HepG2 (cell line): ENCODE measurements around the gene SELENOM. TPM values are rescaled to one million over a fixed set of nuclear protein-coding genes. Genes with fewer than 3 reads are reported as not detected.
"Not testable (repeated sequence)": the region's sequence is repeated elsewhere in the genome, so short reads cannot be mapped to it uniquely, and the experiment has no call there.

Source experiments
- ATAC-seq: fragments of 200-7000 bp; cut with Tn5 transposase; 3 replicates; pipeline ENCODE4 v1.9.1; 2020; ENCODE audit warnings: mild to moderate bottlenecking, moderate library complexity
- BruUV-seq: library from RNA; stranded (reverse); fragments of 400-500 nt; replicated peaks from 2 replicates; lab custom pipeline; 2021; lab: Mats Ljungman, UMichigan
- CTCF ChIA-PET: fragments of 300-600 bp; formaldehyde crosslinking; extraction: SDS; loops from one replicate; lab custom pipeline; 2021; ENCODE audit warnings: low total read pairs, inconsistent platforms, low intra/inter-chr PET ratio; lab: Yijun Ruan, JAX
- POLR2A ChIA-PET: fragments of 350-600 bp; sonication (Branson Sonifier 250); formaldehyde crosslinking; loops from one replicate; lab custom pipeline; 2020; ENCODE audit warnings: antibody characterized with exemption, inconsistent platforms; lab: Yijun Ruan, JAX
- DNase-seq: peaks from one replicate; pipeline ENCODE4 v3.0.0-alpha.2; 2015; ENCODE audit warnings: low spot score
- FAIRE-seq: peaks from 3 replicates; lab custom pipeline; 2011; peaks lifted over from hg19 to GRCh38; lab: Jason Lieb, UNC
- H2AFZ ChIP-seq: one replicate; pipeline ENCODE4 v1.6.1; 2011; ENCODE audit warnings: low read length, inconsistent platforms
- H3K27ac ChIP-seq: fragments of 300-600 bp; 3 replicates; pipeline ENCODE4 v1.8.0; 2011; ENCODE audit warnings: mixed run types, mild to moderate bottlenecking, mixed read lengths, low read length, inconsistent platforms; ENCODE audit not compliant: insufficient read depth; ENCODE audit errors: extremely low read length
- H3K27me3 ChIP-seq, 2 experiments: fragments of 200-600 bp in 1 of 2; 2 replicates in 1 of 2; 3 replicates in 1 of 2; pipeline versions ENCODE4 v1.6.0 to v1.8.0; 2011; ENCODE audit warnings: low read length in 2 of 2, mild to moderate bottlenecking in 2 of 2, moderate library complexity in 2 of 2, inconsistent platforms in 1 of 2; ENCODE audit not compliant: insufficient read depth in 2 of 2, control insufficient read depth in 1 of 2
- H3K36me3 ChIP-seq, 2 experiments: fragments of 200-600 bp in 1 of 2; replicated peaks in 1 of 2; 2 replicates in 1 of 2; 3 replicates in 1 of 2; pipeline versions ENCODE4 v1.5.1 to v1.8.0; 2011; ENCODE audit warnings: low read length in 2 of 2, inconsistent platforms in 1 of 2; ENCODE audit not compliant: insufficient read depth in 2 of 2, control insufficient read depth in 1 of 2
- H3K4me1 ChIP-seq: 2 replicates; pipeline ENCODE4 v1.5.1; 2012; ENCODE audit warnings: low read length, inconsistent platforms; ENCODE audit not compliant: insufficient read depth
- H3K4me2 ChIP-seq: 2 replicates; pipeline ENCODE4 v1.6.0; 2011; ENCODE audit warnings: low read depth, low read length, inconsistent platforms
- H3K4me3 ChIP-seq, 3 experiments: fragments of 200-600 bp in 1 of 3; sonication (generic), shearing (Covaris generic) in 1 of 3; replicated peaks in 1 of 3; 2 replicates each; pipeline ENCODE4 v1.5.1; 2011 to 2016; ENCODE audit warnings: low read length in 3 of 3, inconsistent platforms in 2 of 3, low read depth in 2 of 3, mild to moderate bottlenecking in 2 of 3, control low read depth in 1 of 3, mixed read lengths in 1 of 3; ENCODE audit not compliant: insufficient read depth in 1 of 3
- H3K79me2 ChIP-seq: one replicate; pipeline ENCODE4 v1.6.1; 2011; ENCODE audit warnings: low read length, inconsistent platforms; ENCODE audit not compliant: insufficient read depth
- H3K9ac ChIP-seq: 2 replicates; pipeline ENCODE4 v1.6.0; 2011; ENCODE audit warnings: mild to moderate bottlenecking, low read depth, low read length, inconsistent platforms; ENCODE audit not compliant: insufficient read depth
- H3K9me3 ChIP-seq: 2 replicates; pipeline ENCODE4 v1.5.1; 2012; ENCODE audit warnings: mild to moderate bottlenecking, low read length
- H4K20me1 ChIP-seq: 2 replicates; pipeline ENCODE4 v1.6.0; 2011; ENCODE audit warnings: inconsistent platforms, mild to moderate bottlenecking, low read length, moderate library complexity; ENCODE audit not compliant: insufficient read depth
- SIX4 ChIP-seq: sonication (generic); formaldehyde crosslinking; IDR thresholded peaks from 2 replicates; pipeline ENCODE4 v1.4.0; 2020; ENCODE audit warnings: missing genetic modification reagents
- ZFX ChIP-seq: sonication (generic); formaldehyde crosslinking; IDR thresholded peaks from 2 replicates; pipeline ENCODE4 v1.4.0; 2020; ENCODE audit warnings: mild to moderate bottlenecking, low read depth, missing genetic modification reagents, moderate library complexity
- ZNF451 ChIP-seq: sonication (generic); formaldehyde crosslinking; IDR thresholded peaks from 2 replicates; pipeline ENCODE4 v1.5.0; 2020; ENCODE audit warnings: mild to moderate bottlenecking, missing genetic modification reagents
- WGBS: methylation state at CpG from one replicate; pipeline ENCODE4 v1.1.6; 2017; ENCODE audit warnings: low lambda C conversion rate; 5-methylcytosine and 5-hydroxymethylcytosine counted together
- in situ Hi-C: cut with HindIII; loops from 2 replicates; pipeline ENCODE4 v1.10.0; 2017; ENCODE audit warnings: low pct_unique_long_range_greater_than_20kb; ENCODE audit not compliant: extremely low pct_ligation_motif_present
- intact Hi-C: fragments of 100-400 bp; cut with micrococcal nuclease; formaldehyde crosslinking; loops from one replicate; pipeline ENCODE4 v1.10.0; 2022; ENCODE audit not compliant: unreplicated experiment
- polyA plus RNA-seq, 8 experiments: library from polyadenylated mRNA; depleted of rRNA in 3 of 8; stranded (reverse) in 7 of 8; unstranded in 1 of 8; fragments of >200 nt; fragmentation: Illumina TruSeq in 4 of 8; extraction: Trizol in 4 of 8; gene quantifications; 2 replicates each; pipeline versions ENCODE4 v1.2.1 to v1.2.3, GENCODE V29; 2011 to 2016; ENCODE audit warnings: low read depth in 4 of 8, missing spikeins in 1 of 8, mixed read lengths in 1 of 8; ENCODE audit not compliant: insufficient read depth in 1 of 8
- total RNA-seq, 5 experiments: library from RNA; depleted of rRNA; stranded (reverse); fragments of >200 nt; fragmentation: Illumina TruSeq; extraction: Trizol; gene quantifications; 2 replicates each; pipeline ENCODE4 v1.2.3, GENCODE V29; 2016; ENCODE audit warnings: low read depth in 1 of 5
- TF ChIP-seq, protein P1 (sequence below): sonication (generic); formaldehyde crosslinking; IDR thresholded peaks from 2 replicates; pipeline ENCODE4 v1.5.1; 2020; ENCODE audit warnings: missing genetic modification reagents, mild to moderate bottlenecking, borderline replicate concordance

Gene SELENOM
- total and polyA plus RNA-seq, 2 of the 13 experiments (the other 11 are each of a cell fraction or from before 2014, with no cell fraction given): 4.1 to 4.3 TPM

DNA sequence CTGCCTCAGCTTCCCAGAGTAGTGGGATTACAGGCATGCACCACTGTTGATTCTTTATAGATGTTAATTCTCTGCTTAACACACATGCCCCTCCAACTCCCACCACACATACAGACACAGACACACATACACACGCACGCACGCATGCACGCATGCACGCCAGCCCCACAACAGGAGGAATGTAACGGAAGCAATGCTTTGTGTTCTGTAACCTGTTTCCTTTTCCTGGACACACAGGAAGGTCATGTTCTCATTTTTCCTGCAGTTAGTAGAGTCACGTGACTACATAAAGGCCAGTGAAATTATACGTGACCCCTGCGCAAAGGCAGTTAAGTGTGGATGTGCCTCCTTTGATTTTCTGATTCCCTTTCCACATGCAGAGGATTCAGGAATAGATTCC lies 34.2 kb downstream of the SELENOM start:
- ATAC-seq, in situ Hi-C loops, H4K20me1 ChIP-seq, H3K9ac ChIP-seq, CTCF ChIA-PET, FAIRE-seq, BruUV-seq, H3K36me3 ChIP-seq, intact Hi-C loops, H2AFZ ChIP-seq, H3K79me2 ChIP-seq, H3K4me3 ChIP-seq, H3K27ac ChIP-seq, DNase-seq, H3K9me3 ChIP-seq, H3K4me2 ChIP-seq, H3K4me1 ChIP-seq, H3K27me3 ChIP-seq: not testable (repeated sequence)
- WGBS: 94% methylated on average over 9 of the region's 9 CpGs
- POLR2A ChIA-PET: interaction anchor here (1.0 kb wide), 1 partner anchor 10 kb away, joined by 3 read pairs; no protein-coding TSS in a partner anchor

GRCh38 chr22:31069691-31070314 lies 37.6 kb downstream of the SELENOM start:
- H3K27ac ChIP-seq, intact Hi-C loops, H3K27me3 ChIP-seq, H3K4me2 ChIP-seq, ATAC-seq, H3K79me2 ChIP-seq, H3K4me3 ChIP-seq, in situ Hi-C loops, CTCF ChIA-PET, FAIRE-seq, H3K36me3 ChIP-seq, POLR2A ChIA-PET, DNase-seq, BruUV-seq, H4K20me1 ChIP-seq, H3K9me3 ChIP-seq, H3K9ac ChIP-seq, H2AFZ ChIP-seq: not testable (repeated sequence)
- peaks cover 18% of the 10 kb centered on the region; the same call in 1 of the 2 replicates for H3K4me1 ChIP-seq
- WGBS: 85% methylated on average over 5 of the region's 6 CpGs

- Histone ChIP-seq H3K4me3 (no peak overlapping the region), H2AFZ (no peak overlapping the region), H3K4me2 (no peak overlapping the region), H4K20me1 (no peaks in the 10 kb centered on the region), H3K79me2 (peaks cover 9% of the 10 kb centered on the region), H3K36me3 (no peaks in the 10 kb centered on the region), H3K9me3 (no peaks in the 10 kb centered on the region)
- ChIA-PET CTCF (no interaction called here), POLR2A (no interaction called here)
- 90% methylated on average over 10 of the region's 11 CpGs for WGBS
- BruUV-seq: no TSS peak
- no peak for DNase-seq
- in situ Hi-C loops: no loop called here
- TF ChIP-seq SIX4 (no peak), ZNF451 (no peak), ZFX (no peak)
- TF ChIP-seq, protein P1, sequence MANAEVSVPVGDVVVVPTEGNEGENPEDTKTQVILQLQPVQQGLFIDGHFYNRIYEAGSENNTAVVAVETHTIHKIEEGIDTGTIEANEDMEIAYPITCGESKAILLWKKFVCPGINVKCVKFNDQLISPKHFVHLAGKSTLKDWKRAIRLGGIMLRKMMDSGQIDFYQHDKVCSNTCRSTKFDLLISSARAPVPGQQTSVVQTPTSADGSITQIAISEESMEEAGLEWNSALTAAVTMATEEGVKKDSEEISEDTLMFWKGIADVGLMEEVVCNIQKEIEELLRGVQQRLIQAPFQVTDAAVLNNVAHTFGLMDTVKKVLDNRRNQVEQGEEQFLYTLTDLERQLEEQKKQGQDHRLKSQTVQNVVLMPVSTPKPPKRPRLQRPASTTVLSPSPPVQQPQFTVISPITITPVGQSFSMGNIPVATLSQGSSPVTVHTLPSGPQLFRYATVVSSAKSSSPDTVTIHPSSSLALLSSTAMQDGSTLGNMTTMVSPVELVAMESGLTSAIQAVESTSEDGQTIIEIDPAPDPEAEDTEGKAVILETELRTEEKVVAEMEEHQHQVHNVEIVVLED (CRISPR knock-in tag): no peak
- TF ChIP-seq, all 625 proteins: peak for 0
- Histone ChIP-seq H3K27me3 (no peaks in the 10 kb centered on the region), H3K27ac (no peak overlapping the region), H3K9ac (no peak overlapping the region), H3K4me1 (peaks cover 25% of the 10 kb centered on the region)
- FAIRE-seq (no peak), ATAC-seq (no peak)
- intact Hi-C loops: no loop called here
Observed at GRCh38 chr22:31068970-31069369, 38.4 kb downstream of the SELENOM start.
